EH (cell line): Measurements from ENCODE around the gene GPR12.

Source experiments
- DNase-seq: peaks from one replicate; pipeline ENCODE4 v3.0.0-alpha.2; 2015; ENCODE audit warnings: low read depth

Gene GPR12, protein sequence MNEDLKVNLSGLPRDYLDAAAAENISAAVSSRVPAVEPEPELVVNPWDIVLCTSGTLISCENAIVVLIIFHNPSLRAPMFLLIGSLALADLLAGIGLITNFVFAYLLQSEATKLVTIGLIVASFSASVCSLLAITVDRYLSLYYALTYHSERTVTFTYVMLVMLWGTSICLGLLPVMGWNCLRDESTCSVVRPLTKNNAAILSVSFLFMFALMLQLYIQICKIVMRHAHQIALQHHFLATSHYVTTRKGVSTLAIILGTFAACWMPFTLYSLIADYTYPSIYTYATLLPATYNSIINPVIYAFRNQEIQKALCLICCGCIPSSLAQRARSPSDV

DNA sequence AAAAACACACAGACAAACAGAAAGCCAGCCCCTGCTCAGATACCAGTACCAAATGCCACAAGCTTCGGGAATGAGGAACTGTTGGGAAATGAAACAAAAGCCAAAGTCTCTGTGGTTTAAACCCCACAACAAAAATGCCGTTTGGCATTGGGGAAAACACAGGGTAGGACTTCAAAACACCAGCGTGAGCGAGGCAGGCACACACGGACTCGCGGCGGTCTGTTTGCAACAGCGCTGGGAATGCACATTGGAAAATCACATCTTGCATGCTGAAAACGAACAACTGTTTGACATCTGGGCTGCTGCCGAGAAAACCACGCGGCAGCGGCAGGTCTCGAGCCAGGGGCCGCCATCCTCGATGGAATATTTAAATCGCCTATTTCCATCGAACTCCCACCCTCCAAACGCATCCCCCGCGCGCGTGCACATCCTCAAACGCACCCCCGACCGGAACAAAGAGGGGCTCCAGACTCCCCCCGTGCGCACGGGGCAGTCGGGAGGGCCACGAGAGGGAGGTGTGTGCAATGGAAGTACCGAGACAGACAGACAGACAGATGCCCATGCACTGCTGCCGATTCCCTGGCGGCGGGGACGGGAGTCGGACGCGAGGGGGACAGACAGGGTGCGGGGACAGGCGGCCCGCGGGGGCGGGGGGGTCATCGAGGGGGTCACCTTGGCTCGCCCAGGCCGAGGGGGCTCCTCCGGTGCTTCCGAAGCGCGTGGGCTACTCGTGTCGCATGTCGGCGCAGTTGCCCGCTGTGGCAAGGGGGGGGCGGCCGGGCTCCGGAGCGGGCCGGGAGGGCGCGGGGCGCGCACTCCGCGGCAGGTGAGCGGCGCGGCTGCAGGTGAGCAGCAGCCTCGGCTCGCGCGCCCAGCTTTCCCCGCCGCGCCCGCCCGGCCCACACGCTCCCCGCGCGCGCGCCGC lies at the start of gene GPR12:
Gene GPR12, minus strand, starts transcription at position 880 of the 925 bp plus-strand sequence. CDS start 959 bp downstream, outside the sequence.
- DNase-seq = no peak

DNA sequence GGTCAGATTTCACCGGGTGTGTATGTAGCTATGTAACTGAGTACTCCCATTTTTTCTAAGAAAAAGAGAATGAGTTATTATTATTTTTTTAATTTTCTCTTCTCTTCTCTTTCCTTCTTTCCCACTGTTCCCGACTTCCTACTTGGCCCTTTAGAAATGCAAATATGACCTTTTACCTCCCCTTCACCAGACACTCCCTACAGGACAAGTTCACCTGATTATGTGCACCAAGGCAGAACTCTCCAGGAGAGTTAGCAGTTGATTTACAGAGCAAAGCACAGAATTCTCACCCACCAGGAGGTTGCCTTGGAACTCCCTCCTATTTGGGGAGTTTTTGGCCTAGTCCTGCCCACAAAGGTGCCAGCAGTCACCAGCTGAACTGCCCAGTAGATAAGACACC lies 49.5 kb upstream of the GPR12 start:
- no peak for DNase-seq

DNA sequence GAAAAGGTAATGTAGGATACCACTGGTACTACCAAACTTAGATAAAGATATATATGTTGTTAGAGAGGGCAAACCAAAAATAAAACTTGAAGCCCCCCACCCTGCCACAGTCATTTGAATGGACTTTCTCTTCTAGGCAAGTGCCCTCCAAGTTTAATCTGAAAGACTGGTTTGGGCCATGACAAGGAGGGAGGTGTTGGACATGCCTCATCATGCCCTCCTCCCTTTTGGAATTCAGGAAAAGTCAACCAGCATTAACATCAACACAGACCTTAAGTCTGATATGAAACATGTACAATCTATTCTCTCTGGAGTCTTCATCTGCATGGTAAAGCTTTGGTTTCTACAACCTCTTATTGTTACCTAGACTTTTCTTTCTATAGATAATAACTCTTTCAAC lies 46.3 kb upstream of the GPR12 start:
- no peak for DNase-seq

DNA sequence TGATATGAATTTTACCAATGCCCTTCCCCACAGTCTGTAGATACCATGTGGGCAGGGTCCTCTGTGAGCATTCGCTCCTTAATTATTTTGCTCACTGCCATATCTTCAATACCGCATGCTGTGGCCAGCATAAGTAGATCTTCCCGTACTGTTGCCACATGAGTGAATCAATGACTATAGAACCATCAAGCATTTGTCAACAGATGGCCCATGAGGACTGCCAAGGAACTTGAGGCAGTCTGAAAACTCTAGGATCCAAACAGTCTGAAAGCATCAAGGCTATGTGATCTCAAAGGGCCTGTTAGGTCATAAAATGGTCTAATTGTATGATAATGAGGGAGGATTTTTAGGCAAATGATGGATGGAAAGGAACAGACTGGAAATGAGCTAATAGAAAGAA lies 27.4 kb upstream of the GPR12 start:
- DNase-seq = no peak

DNA sequence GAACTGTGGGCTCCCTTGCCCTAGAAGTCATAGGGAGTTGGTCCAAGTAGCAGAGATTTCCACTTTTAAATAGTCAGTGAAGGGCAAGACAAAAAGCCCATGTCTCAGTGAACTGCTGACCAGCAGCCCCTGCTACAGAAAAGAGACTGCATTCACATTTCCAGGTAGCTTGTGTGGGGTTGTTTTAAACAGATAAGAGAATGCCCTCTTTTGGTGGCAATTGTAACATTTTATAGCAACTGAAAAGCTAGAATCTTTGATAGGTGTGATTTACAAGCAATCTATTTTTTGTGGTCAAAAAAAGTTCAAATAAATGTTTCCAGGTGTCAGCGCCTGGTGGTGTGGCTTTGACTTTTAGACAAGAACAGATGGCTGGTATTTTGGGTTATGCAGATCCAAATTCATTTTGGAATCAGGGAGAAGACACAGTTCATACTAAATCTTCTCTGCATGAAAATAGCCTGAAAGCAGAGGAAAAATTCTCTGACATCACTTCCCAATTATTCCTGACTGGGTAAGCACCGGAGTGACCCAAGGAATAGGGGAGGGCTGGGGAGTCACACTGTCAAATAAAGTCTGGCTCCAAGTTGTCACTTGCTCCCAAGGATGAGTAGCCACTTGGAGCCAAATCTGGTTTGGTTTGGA lies 26.2 kb upstream of the GPR12 start:
- no peak for DNase-seq

DNA sequence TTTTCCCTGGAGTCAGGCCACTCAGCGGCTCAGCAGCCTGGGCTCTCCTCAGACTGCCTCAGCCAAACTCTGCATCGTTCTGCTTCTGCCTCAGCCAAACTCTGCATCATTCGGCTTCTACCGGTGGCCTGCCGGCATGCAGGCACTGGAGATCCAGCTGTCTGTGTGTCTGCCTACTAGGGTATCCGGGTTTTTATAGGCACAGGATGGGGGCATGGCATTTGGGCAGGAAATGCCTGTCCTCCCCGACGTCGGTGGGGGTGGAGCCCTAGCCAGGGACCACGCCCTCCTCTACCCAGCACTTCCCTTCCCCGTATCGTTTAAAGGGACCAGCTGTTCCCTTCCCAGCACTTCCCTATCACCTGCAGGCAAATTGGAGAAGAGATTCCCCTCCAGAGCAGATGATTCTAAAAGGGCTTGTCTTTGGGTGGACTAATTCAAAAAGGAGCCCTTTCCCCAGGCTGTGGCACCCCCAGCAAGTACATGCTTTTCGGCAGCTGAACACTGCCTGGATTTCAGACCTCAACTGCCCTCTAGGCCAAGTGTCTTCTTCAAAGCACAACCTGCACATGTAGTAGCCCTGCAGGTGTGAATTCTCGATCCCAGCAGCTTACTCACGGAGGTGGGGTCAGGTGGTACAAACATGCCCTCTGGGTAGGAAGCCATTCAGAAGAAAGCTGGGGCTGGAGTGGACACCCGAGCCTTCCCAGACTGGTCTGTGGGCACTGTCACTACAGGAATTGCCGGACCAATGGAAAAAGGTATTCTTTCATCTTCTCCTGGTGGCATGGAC lies 25.4 kb upstream of the GPR12 start:
- DNase-seq = peak; percentile 54

DNA sequence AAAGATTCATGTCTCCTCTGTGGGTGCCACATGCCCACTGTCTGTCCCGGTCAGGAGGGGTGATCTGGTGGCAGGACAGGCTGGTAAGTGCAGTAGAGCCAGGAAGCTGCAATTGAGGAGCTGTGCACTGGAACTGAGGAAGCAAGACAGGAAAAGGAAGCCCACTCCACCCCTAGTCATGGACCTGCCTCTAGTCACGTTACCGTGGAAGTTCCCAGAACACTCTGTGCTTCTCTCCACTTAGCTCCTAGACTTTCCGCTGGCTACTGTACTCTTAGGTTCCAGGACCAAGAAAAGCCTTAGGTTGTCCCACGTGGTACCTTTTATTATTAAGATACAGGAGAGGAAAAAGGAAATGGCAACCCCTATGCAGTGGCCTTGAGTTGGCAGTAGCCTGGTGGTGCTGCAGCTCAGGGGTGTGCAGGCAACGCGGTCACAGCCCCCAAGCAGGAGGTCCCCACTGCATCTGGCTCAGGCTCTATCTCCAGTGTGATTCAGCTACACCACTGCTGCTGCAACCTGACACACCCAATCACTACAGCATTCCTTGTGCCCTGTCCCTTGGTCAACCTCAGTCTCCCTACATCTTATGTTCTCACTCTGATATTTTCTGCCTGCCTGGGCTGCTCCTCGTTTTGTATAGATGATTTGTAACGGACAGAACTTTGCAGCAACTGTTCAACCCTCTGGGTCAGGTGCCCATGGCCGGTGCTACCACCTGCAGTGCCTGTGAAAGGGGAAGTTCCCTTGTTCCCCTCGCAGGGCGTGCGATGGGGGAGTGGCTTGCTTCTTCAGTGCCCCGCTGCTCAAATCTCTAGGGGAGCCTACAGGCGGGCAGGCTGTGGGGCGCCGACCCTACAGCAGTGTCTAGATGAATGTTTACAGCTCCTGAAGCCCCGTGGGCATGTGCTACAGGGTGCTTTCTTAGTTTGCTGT lies 24.4 kb upstream of the GPR12 start:
- DNase-seq = no peak

DNA sequence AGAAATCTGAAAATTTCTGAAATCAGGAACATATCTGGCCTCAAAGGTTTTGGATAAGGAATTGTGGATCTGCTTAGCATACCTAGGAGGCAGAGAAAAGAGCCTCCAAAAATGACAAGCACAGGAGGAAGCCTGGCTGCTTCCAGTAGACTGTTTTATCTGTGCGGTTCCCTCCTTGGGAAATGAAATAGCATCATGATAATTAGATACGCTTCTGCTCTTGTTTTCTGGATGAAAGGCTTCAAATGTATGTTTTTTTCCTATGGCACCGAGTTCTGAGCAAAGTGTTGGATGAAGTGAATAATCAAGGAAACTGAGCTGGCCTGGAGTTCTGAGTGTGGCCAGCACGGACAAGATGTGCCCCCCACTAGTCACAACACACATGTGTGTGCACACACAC lies 19.8 kb upstream of the GPR12 start:
- DNase-seq = no peak

DNA sequence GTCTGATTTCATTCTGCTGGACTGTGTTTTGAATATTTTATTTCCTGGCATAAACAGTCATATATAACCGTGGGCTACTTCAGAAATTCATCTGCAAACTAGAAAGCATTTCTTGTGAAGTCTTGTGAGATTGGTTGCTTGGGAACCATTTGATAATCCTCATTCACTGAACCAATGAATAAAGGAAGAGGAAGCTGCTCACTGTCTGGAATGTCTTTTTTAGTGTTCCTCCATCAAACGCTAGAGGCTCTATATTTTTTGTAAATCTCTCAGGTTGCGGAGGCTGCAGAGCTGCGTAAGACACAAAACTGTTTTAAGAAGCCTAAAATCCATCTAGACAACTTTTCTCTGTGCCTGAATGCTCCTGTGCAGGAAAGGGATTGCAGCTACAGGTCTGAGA lies 18.7 kb upstream of the GPR12 start:
- DNase-seq = no peak

DNA sequence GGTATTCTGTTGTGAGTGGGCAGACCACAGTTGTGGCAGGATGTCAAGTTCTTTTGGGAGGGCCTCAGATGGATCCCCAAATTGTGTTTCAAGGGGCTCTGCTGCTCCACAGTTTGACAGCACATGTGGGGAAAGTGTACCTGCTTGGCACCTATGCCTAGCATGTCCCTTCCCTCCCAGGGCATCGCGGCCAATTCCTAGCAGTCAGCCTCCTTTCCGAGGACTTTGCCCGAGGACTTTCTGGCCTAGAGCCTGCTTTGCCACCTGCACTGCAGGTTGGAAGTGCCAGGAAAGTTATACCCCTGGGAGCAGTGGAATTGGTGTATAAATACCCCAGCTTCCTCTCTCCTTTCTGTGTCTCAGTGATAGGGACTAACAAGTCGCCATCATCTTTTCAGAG lies 11.9 kb upstream of the GPR12 start:
- DNase-seq = no peak

DNA sequence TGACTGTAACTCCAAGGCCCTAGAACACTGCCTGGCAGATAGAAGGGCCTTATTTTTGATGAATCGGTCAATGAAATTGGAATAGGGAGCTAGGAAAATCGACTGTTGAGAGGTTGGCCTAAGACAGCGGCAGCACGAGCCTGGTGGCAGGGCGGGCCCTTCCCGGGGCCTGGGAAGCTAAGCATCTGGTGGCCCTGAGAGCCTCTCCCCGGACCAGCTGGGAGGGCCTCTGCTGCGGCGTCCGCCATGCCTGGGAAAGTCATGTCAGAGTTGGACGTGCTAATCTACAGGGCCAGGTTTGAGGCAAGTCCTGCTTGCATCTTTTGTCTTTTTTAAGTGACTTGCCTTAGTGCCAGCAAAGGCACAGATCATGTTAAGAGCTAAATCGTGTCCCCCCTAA lies 11.2 kb upstream of the GPR12 start:
- no peak for DNase-seq

DNA sequence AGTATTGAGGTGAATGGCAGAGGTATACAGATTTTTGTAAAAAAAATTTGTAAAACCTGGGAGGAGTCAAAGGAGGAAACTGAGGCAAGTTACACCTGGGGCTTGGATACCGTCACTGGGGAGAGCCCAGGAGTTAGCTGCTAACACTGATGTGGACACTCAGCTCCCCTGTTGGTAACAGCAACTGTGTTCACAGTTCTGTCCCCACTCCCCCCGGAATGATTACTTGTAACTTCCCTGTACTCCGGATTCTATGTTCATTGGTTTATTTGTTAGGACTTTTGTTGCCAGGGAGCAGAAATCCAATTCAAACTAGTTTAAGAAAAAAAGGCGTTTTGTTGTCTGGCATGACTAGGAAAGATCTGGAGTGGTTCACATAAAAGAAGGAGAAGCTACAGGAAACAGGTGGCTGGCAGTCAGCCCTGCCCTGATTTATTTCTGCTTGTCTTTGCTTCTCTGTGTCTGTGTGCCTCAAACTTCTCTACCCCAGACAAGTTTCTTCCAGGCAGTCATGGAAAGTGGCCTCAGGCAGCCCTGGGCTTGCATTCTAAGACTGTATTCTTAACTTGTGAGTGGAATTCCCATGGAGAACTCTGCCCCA lies 2.3 kb upstream of the GPR12 start:
- no peak for DNase-seq

DNA sequence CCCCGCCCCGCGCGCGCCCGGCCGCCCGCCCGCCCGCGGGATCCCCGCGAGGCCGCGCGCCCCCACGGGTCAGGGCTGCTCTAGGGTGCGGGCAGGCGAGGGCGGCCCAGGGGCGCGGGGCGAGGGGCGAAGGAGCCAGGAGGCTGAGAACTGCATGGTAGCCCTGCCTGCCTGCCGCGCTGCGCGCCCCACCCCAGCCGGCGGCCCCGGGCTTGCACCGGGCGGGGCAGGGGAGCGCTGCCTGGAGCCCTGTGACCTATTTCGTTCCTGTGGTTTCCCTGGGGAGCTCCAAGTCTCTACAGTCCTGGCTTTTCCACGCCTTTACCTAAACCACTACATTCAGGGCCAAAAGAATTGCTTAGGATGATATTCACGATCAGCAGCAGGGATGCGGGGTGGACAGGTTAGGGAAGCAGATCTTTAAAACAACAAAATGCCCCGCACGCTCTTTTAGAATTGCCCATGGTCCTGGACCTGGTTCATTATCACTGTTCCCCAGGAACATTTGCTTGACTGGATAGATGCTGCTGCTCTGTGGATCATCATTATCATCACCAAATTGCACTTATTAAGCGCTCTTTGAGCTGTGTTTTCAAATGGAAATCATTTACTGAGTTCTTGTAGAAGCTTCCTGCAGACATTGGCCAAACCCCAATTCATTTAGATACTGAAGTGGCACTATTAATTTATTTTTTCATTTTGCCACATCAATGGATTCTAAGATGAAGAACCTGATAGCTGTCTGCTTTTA lies 421 bp upstream of the GPR12 start:
- no peak for DNase-seq

DNA sequence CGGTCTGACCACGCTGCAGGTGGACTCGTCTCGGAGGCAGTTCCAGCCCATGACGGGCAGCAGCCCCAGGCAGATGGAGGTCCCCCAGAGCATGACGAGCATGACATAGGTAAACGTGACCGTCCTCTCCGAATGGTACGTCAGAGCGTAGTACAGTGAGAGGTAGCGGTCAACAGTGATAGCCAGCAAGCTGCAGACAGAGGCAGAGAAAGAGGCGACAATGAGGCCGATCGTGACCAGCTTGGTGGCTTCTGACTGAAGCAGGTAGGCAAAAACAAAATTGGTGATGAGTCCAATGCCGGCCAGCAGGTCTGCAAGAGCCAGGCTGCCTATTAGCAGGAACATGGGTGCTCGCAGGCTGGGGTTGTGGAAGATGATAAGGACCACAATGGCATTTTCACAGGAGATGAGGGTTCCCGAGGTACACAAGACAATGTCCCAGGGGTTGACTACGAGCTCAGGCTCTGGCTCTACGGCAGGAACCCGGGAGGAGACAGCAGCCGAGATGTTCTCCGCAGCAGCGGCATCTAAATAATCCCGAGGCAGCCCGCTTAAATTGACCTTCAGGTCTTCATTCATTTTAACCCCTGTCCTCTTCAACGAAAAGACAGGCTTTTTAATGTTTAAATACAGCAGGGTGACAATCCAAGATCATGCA lies 1.2 kb downstream of the GPR12 start:
- DNase-seq = no peak

DNA sequence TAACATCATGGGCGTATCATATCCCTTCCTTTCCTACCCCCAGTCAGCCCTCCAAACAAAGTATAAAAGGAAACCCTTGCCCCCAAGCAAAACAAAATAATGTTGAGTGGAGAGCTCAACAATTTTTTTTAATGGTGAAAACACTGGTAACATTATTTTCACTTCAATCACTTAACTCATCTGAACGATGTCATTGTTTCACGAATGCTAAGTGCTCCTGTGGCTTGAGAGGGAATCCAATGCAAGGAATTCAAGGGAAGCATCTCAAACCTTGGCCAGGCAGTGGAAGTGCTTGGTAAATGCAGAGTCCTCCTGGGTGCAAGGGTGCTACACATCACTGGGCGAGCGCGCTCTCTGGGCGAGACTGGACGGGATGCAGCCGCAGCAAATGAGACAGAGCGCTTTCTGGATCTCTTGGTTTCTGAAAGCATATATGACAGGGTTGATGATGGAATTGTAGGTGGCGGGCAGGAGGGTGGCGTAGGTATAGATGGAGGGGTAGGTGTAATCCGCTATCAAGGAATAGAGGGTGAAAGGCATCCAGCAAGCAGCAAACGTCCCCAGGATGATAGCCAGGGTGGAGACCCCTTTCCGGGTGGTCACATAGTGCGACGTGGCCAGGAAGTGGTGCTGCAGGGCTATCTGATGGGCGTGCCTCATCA lies 2.0 kb downstream of the GPR12 start:
- DNase-seq = no peak

DNA sequence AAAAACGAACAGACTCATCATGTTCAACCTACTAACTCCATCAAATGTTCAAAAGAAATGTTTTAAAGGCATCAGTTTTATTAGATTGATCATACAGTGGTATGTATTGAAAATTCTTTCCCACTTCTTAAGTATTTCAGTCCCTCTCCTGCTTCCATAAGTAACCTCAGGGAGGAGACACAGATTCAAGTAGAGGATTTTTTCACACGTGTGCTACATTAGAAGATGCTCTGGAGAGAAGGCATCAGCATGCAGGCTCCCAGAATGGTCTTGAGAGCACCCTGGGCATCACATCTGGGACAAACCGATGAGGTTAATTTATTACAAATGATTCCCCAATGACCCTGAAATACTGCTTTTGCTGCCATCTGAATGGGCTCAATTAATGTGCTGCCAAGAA lies 3.6 kb downstream of the GPR12 start:
- DNase-seq = no peak

DNA sequence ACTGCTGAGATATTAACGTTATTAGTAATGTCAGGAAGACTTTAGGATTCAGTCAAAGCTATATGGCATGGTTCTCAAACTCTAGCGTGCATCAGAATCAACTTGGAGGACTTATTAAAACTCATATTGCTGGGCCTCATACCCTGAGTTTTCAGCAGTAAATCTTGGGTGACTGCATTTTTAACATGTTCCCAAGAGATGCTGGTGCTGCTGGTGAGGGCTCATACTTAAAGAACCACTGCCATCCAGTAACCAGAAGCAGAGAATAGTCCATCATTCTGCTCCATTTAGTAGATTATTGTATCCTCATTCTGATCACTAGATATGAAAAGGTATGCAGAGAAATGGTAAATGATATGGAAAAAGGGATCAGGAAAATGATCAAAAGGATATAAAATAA lies 7.9 kb downstream of the GPR12 start:
- no peak for DNase-seq

DNA sequence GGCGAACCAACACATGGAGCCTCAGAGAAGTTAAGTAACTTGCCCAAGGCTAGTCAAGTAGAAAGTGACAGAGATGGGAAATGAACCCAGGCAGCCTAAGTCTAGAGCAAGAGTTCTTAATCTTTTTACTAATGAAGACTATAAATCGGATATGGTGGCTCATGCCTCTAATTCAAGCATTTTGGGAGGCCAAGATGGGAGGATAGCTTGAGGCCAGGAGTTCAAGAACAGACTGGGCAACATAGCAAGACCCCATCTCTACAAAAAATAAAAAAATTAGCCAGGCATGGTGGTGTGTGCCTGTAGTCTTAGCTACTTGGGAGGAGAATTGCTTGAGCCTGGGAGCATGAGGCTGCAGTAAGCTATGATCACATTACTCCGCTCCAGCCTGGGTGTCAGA lies 10.7 kb downstream of the GPR12 start:
- DNase-seq = no peak

DNA sequence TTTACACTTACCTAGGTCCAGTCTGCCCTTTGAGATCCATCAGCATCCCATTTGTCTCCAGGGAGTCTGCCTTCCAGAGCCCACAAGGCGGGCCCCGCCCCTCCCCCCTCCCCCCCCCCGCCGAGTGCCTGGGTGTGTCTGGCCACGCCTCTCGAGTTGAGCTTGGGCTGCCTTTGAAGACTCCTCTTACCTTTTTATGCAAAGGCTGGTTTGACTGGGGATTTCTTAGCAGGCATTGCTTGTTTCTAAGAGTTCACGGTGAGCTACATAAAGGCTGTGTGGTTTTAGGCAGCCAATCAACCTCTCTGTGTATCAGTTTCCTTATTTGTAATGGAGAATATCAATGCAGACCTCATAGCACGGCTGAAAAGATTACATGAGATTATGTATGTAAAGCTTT lies 11.3 kb downstream of the GPR12 start:
- no peak for DNase-seq
